ENCODE data around the gene GLRA1. TPM values are rescaled to one million over a fixed set of nuclear protein-coding genes. Genes with fewer than 3 reads are reported as not detected.
"Not testable (repeated sequence)": the region's sequence is repeated elsewhere in the genome, so short reads cannot be mapped to it uniquely, and the experiment has no call there.

Gene GLRA1
- total RNA-seq, 1 donor from 2014 or later: not detected

GRCh38 chr5:151855701-151856100 is 69.0 kb downstream of the GLRA1 start:
- no peak for DNase-seq
- intact Hi-C loops (cut with DNase I): no loop called here

GRCh38 chr5:151847871-151848270 is 76.8 kb downstream of the GLRA1 start:
- ATAC-seq (ENCODE audit: poor library complexity) (no peak), DNase-seq (no peak)
- intact Hi-C loops (cut with DNase I): no loop called here

More at GRCh38 chr5:151855701-151856100, 69.0 kb downstream of the GLRA1 start:
- ATAC-seq (ENCODE audit: poor library complexity): no peak

- no peak for ATAC-seq (ENCODE audit: poor library complexity)
- intact Hi-C loops (cut with DNase I): no loop called here
Measured at GRCh38 chr5:151846765-151847164, 77.9 kb downstream of the GLRA1 start.

GRCh38 chr5:151832843-151833242 is 91.8 kb downstream of the GLRA1 start:
- DNase-seq; ATAC-seq (ENCODE audit: poor library complexity); intact Hi-C loops (cut with DNase I): not testable (repeated sequence)

More at GRCh38 chr5:151846765-151847164, 77.9 kb downstream of the GLRA1 start:
- DNase-seq: no peak

- intact Hi-C loops (cut with DNase I): loop anchor here (5.0 to 10.0 kb wide), 2 partner anchors 443 to 675 kb away; no protein-coding TSS in a partner anchor
- no peak for DNase-seq
- no peak for ATAC-seq (ENCODE audit: poor library complexity)
Measured at GRCh38 chr5:151829370-151829769, 95.3 kb downstream of the GLRA1 start.

GRCh38 chr5:151825445-151825844 is 99.2 kb downstream of the GLRA1 start:
- intact Hi-C loops (cut with DNase I): loop anchor here (2.0 to 10.0 kb wide), 3 partner anchors 317 to 679 kb away; no protein-coding TSS in a partner anchor
- DNase-seq (no peak), ATAC-seq (ENCODE audit: poor library complexity) (peak; percentile 87)

GRCh38 chr5:151822141-151822540 is 102.5 kb downstream of the GLRA1 start:
- intact Hi-C loops (cut with DNase I): loop anchor here (10.0 kb wide), 1 partner anchor 683 kb away; no protein-coding TSS in a partner anchor
- ATAC-seq (ENCODE audit: poor library complexity) (no peak), DNase-seq (no peak)

GRCh38 chr5:151820903-151821302 is 103.7 kb downstream of the GLRA1 start:
- ATAC-seq (ENCODE audit: poor library complexity) (no peak), DNase-seq (no peak)
- intact Hi-C loops (cut with DNase I): loop anchor here (10.0 kb wide), 1 partner anchor 684 kb away; no protein-coding TSS in a partner anchor

- DNase-seq (no peak), ATAC-seq (ENCODE audit: poor library complexity) (no peak)
- intact Hi-C loops (cut with DNase I): loop anchor here (10.0 kb wide), 1 partner anchor 685 kb away; no protein-coding TSS in a partner anchor
Measured at GRCh38 chr5:151820271-151820670, 104.4 kb downstream of the GLRA1 start.

- ATAC-seq (ENCODE audit: poor library complexity) (peak; percentile 27), DNase-seq (no peak)
- intact Hi-C loops (cut with DNase I): loop anchor here (10.0 kb wide), 1 partner anchor 685 kb away; no protein-coding TSS in a partner anchor
Measured at GRCh38 chr5:151819830-151820229, 104.8 kb downstream of the GLRA1 start.

GRCh38 chr5:151815051-151815450 is 109.6 kb downstream of the GLRA1 start:
- intact Hi-C loops (cut with DNase I): no loop called here
- no peak for DNase-seq

GRCh38 chr5:151812757-151813309 is 111.8 kb downstream of the GLRA1 start:
- intact Hi-C loops (cut with DNase I): no loop called here
- ATAC-seq (ENCODE audit: poor library complexity) (peak; percentile 86), DNase-seq (no peak)

More at GRCh38 chr5:151815051-151815450, 109.6 kb downstream of the GLRA1 start:
- no peak for ATAC-seq (ENCODE audit: poor library complexity)

- DNase-seq: no peak
- peak; percentile 89 for ATAC-seq (ENCODE audit: poor library complexity)
- intact Hi-C loops (cut with DNase I): no loop called here
Measured at GRCh38 chr5:151811593-151812321, 112.9 kb downstream of the GLRA1 start.

GRCh38 chr5:151810897-151811296 is 113.8 kb downstream of the GLRA1 start:
- ATAC-seq (ENCODE audit: poor library complexity) (no peak), DNase-seq (no peak)
- intact Hi-C loops (cut with DNase I): no loop called here

GRCh38 chr5:151810449-151810848 is 114.2 kb downstream of the GLRA1 start:
- no peak for DNase-seq
- intact Hi-C loops (cut with DNase I): no loop called here
- ATAC-seq (ENCODE audit: poor library complexity): no peak

- ATAC-seq (ENCODE audit: poor library complexity) (no peak), DNase-seq (no peak)
- intact Hi-C loops (cut with DNase I): no loop called here
Measured at GRCh38 chr5:151808451-151809169, 116.0 kb downstream of the GLRA1 start.

GRCh38 chr5:151805414-151806223 is 119.0 kb downstream of the GLRA1 start:
- intact Hi-C loops (cut with DNase I): no loop called here
- DNase-seq: no peak
- ATAC-seq (ENCODE audit: poor library complexity): peak; percentile 76

- ATAC-seq (ENCODE audit: poor library complexity) (peak; percentile 54), DNase-seq (no peak)
- intact Hi-C loops (cut with DNase I): no loop called here
Measured at GRCh38 chr5:151800532-151800931, 124.1 kb downstream of the GLRA1 start.
